GM23338 (cell line): ENCODE data around the gene ZNF429. TPM values are rescaled to one million over a fixed set of nuclear protein-coding genes. Genes with fewer than 3 reads are reported as not detected.

Experiments used
- ATAC-seq: fragments of 200-7000 bp; cut with Tn5 transposase; 3 replicates; pipeline ENCODE4 v1.9.1; 2020
- DNase-seq: peaks from one replicate; pipeline ENCODE4 v3.0.0-alpha.2; 2015; ENCODE audit warnings: low spot score
- H2AFZ ChIP-seq: fragments of 200-600 bp; sonication (generic); 2 replicates; pipeline ENCODE4 v1.8.0; 2016; ENCODE audit warnings: antibody characterized with exemption, mild to moderate bottlenecking, moderate library complexity
- H3F3A ChIP-seq: fragments of 200-600 bp; sonication (generic); replicated peaks from 2 replicates; pipeline ENCODE4 v1.8.0; 2017; ENCODE audit warnings: antibody characterized with exemption, mixed run types, low read depth
- H3K27ac ChIP-seq: fragments of 200-600 bp; sonication (generic); 2 replicates; pipeline ENCODE4 v1.6.1; 2016; ENCODE audit warnings: low read depth
- H3K27me3 ChIP-seq: fragments of 200-600 bp; sonication (generic); 2 replicates; pipeline ENCODE4 v1.8.0; 2016; ENCODE audit warnings: mild to moderate bottlenecking, mixed run types, moderate library complexity; ENCODE audit not compliant: insufficient read depth
- H3K36me3 ChIP-seq: fragments of 200-600 bp; sonication (generic); 2 replicates; pipeline ENCODE4 v1.8.0; 2016; ENCODE audit warnings: mild to moderate bottlenecking; ENCODE audit not compliant: insufficient read depth
- H3K4me1 ChIP-seq: fragments of 200-600 bp; sonication (generic); 2 replicates; pipeline ENCODE4 v1.8.0; 2016; ENCODE audit warnings: mild to moderate bottlenecking, moderate library complexity; ENCODE audit not compliant: insufficient read depth
- H3K4me2 ChIP-seq: fragments of 200-600 bp; sonication (generic); 2 replicates; pipeline ENCODE4 v1.7.1; 2017; ENCODE audit warnings: mixed run types
- H3K4me3 ChIP-seq: fragments of 200-600 bp; sonication (generic); 2 replicates; pipeline ENCODE4 v1.6.1; 2016; ENCODE audit warnings: mixed run types
- H3K79me2 ChIP-seq: fragments of 200-600 bp; sonication (generic); replicated peaks from 2 replicates; pipeline ENCODE4 v1.8.0; 2017; ENCODE audit warnings: mild to moderate bottlenecking; ENCODE audit not compliant: insufficient read depth
- H3K9me2 ChIP-seq: fragments of 200-600 bp; sonication (generic); 2 replicates; pipeline ENCODE4 v1.8.0; 2017; ENCODE audit not compliant: insufficient read depth
- H4K20me1 ChIP-seq: fragments of 200-600 bp; sonication (generic); replicated peaks from 2 replicates; pipeline ENCODE4 v1.8.0; 2017; ENCODE audit warnings: mild to moderate bottlenecking; ENCODE audit not compliant: insufficient read depth
- H3K27ac Mint-ChIP-seq: 2 replicates; pipeline ENCODE4 v1.8.0; 2020; ENCODE audit warnings: inconsistent platforms, mild to moderate bottlenecking, moderate library complexity, mixed read lengths
- H3K27me3 Mint-ChIP-seq: 3 replicates; pipeline ENCODE4 v1.8.0; 2022; ENCODE audit warnings: low read depth, mild to moderate bottlenecking, moderate library complexity, mixed read lengths, inconsistent platforms; ENCODE audit not compliant: insufficient read depth, poor library complexity
- H3K36me3 Mint-ChIP-seq: 3 replicates; pipeline ENCODE4 v1.8.0; 2021; ENCODE audit warnings: low read depth, mild to moderate bottlenecking, inconsistent platforms, moderate library complexity, mixed read lengths
- H3K4me1 Mint-ChIP-seq: 3 replicates; pipeline ENCODE4 v1.8.0; 2020; ENCODE audit warnings: mild to moderate bottlenecking, inconsistent platforms, mixed read lengths
- H3K4me3 Mint-ChIP-seq: 3 replicates; pipeline ENCODE4 v1.8.0; 2021; ENCODE audit warnings: moderate library complexity, mild to moderate bottlenecking, inconsistent platforms, mixed read lengths
- H3K9me3 Mint-ChIP-seq: 3 replicates; pipeline ENCODE4 v1.8.0; 2020; ENCODE audit warnings: moderate library complexity, mild to moderate bottlenecking, inconsistent platforms, mixed read lengths
- CREB1 ChIP-seq: fragments of 250-450 bp; sonication (Bioruptor Pico); IDR thresholded peaks from 2 replicates; pipeline ENCODE4 v1.5.0; 2020; ENCODE audit warnings: low read depth, mild to moderate bottlenecking, moderate library complexity
- EZH2phosphoT487 ChIP-seq: fragments of 200-600 bp; sonication (generic); IDR thresholded peaks from one replicate; pipeline ENCODE4 v1.8.1; 2018; ENCODE audit warnings: antibody characterized with exemption; ENCODE audit not compliant: unreplicated experiment
- JUNB ChIP-seq: IDR thresholded peaks from one replicate; pipeline ENCODE4 v1.6.1; 2016; ENCODE audit warnings: antibody characterized with exemption; ENCODE audit not compliant: unreplicated experiment
- NANOG ChIP-seq: IDR thresholded peaks from 2 replicates; pipeline ENCODE4 v1.6.1; 2016; ENCODE audit warnings: antibody characterized with exemption, borderline replicate concordance
- POLR2AphosphoS5 ChIP-seq: IDR thresholded peaks from 2 replicates; pipeline ENCODE4 v1.6.1; 2016; ENCODE audit warnings: antibody characterized with exemption, low read depth
- STAT1 ChIP-seq: IDR thresholded peaks from one replicate; pipeline ENCODE4 v1.6.1; 2016; ENCODE audit warnings: antibody characterized with exemption; ENCODE audit not compliant: unreplicated experiment
- ZNF114 ChIP-seq: fragments of 250-450 bp; sonication (Bioruptor Pico); IDR thresholded peaks from 2 replicates; pipeline ENCODE4 v1.5.0; 2020; ENCODE audit warnings: mild to moderate bottlenecking, moderate library complexity
- ZNF331 ChIP-seq: fragments of 250-450 bp; sonication (Bioruptor Pico); IDR thresholded peaks from 2 replicates; pipeline ENCODE4 v1.5.0; 2020; ENCODE audit warnings: low read depth, mild to moderate bottlenecking, moderate library complexity
- polyA plus RNA-seq: library from polyadenylated mRNA; unstranded; fragments of >200 nt; fragmentation: Nextera tagmentation; extraction: Ambion mirVana; gene quantifications from 2 replicates; pipeline ENCODE4 v1.2.1, GENCODE V29; 2016
- total RNA-seq: library from RNA; depleted of rRNA; stranded (reverse); fragments of >200 nt; shearing (Covaris generic); gene quantifications from 2 replicates; pipeline ENCODE4 v1.2.3, GENCODE V29; 2014
- TF ChIP-seq, protein P1 (sequence below): fragments of 250-450 bp; sonication (Bioruptor Pico); IDR thresholded peaks from 2 replicates; pipeline ENCODE4 v1.5.0; 2020; ENCODE audit warnings: mild to moderate bottlenecking, moderate library complexity
- TF ChIP-seq, protein P2 (sequence below): IDR thresholded peaks from 2 replicates; pipeline ENCODE4 v1.6.1; 2016; ENCODE audit warnings: antibody characterized with exemption
- TF ChIP-seq, protein P3 (sequence below), 2 experiments: fragments of 200-600 bp in 1 of 2; sonication (generic) in 1 of 2; conservative IDR thresholded peaks; 2 replicates each; pipeline versions ENCODE4 v1.5.1 to v1.6.1; 2016 to 2017; ENCODE audit warnings: antibody characterized with exemption in 2 of 2, low read depth in 2 of 2, mild to moderate bottlenecking in 2 of 2, moderate library complexity in 1 of 2

The ZNF429 gene
- total and polyA plus RNA-seq, 2 experiments from 2014 or later, result 13.4 to 18.9 TPM

DNA sequence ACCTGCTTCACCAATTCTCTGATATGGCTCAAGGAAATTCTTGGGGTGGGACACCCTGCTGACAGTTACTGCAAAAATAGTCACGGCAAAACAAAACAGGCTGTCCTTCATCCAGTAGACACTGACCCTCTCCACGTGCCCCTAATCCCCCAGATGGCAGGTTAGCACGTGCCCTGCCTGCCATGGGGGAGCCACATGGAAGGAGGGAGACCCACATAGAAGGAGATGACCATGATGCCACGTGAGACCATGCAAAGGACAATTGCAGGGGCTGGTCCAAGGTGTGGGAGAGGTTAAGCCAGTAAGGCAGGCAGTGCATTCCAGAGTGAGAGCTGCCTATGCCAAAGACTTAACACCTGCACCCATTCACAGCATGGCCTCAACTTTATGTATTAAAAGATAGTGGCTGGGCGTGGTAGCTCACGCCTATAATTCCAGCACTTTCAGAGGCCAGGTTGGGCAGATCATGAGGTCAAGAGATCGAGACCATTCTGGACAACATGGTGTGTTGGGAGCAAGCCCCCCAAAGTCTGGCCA is 82.7 kb downstream of the ZNF429 start:
- Histone ChIP-seq H3K79me2 (no peaks in the 10 kb centered on the region), H3K4me1 (no peaks in the 10 kb centered on the region), H4K20me1 (no peaks in the 10 kb centered on the region), H2AFZ (no peak overlapping the region), H3K27me3 (peaks cover 38% of the 10 kb centered on the region), H3F3A (no peaks in the 10 kb centered on the region), H3K4me2 (no peak overlapping the region; the same call in 1 of the 2 replicates), H3K9me2 (no peaks in the 10 kb centered on the region), H3K27ac (no peak overlapping the region), H3K36me3 (no peaks in the 10 kb centered on the region), H3K4me3 (no peak overlapping the region)
- H3K27ac Mint-ChIP-seq, result no peak overlapping the region
- TF ChIP-seq, protein P1, sequence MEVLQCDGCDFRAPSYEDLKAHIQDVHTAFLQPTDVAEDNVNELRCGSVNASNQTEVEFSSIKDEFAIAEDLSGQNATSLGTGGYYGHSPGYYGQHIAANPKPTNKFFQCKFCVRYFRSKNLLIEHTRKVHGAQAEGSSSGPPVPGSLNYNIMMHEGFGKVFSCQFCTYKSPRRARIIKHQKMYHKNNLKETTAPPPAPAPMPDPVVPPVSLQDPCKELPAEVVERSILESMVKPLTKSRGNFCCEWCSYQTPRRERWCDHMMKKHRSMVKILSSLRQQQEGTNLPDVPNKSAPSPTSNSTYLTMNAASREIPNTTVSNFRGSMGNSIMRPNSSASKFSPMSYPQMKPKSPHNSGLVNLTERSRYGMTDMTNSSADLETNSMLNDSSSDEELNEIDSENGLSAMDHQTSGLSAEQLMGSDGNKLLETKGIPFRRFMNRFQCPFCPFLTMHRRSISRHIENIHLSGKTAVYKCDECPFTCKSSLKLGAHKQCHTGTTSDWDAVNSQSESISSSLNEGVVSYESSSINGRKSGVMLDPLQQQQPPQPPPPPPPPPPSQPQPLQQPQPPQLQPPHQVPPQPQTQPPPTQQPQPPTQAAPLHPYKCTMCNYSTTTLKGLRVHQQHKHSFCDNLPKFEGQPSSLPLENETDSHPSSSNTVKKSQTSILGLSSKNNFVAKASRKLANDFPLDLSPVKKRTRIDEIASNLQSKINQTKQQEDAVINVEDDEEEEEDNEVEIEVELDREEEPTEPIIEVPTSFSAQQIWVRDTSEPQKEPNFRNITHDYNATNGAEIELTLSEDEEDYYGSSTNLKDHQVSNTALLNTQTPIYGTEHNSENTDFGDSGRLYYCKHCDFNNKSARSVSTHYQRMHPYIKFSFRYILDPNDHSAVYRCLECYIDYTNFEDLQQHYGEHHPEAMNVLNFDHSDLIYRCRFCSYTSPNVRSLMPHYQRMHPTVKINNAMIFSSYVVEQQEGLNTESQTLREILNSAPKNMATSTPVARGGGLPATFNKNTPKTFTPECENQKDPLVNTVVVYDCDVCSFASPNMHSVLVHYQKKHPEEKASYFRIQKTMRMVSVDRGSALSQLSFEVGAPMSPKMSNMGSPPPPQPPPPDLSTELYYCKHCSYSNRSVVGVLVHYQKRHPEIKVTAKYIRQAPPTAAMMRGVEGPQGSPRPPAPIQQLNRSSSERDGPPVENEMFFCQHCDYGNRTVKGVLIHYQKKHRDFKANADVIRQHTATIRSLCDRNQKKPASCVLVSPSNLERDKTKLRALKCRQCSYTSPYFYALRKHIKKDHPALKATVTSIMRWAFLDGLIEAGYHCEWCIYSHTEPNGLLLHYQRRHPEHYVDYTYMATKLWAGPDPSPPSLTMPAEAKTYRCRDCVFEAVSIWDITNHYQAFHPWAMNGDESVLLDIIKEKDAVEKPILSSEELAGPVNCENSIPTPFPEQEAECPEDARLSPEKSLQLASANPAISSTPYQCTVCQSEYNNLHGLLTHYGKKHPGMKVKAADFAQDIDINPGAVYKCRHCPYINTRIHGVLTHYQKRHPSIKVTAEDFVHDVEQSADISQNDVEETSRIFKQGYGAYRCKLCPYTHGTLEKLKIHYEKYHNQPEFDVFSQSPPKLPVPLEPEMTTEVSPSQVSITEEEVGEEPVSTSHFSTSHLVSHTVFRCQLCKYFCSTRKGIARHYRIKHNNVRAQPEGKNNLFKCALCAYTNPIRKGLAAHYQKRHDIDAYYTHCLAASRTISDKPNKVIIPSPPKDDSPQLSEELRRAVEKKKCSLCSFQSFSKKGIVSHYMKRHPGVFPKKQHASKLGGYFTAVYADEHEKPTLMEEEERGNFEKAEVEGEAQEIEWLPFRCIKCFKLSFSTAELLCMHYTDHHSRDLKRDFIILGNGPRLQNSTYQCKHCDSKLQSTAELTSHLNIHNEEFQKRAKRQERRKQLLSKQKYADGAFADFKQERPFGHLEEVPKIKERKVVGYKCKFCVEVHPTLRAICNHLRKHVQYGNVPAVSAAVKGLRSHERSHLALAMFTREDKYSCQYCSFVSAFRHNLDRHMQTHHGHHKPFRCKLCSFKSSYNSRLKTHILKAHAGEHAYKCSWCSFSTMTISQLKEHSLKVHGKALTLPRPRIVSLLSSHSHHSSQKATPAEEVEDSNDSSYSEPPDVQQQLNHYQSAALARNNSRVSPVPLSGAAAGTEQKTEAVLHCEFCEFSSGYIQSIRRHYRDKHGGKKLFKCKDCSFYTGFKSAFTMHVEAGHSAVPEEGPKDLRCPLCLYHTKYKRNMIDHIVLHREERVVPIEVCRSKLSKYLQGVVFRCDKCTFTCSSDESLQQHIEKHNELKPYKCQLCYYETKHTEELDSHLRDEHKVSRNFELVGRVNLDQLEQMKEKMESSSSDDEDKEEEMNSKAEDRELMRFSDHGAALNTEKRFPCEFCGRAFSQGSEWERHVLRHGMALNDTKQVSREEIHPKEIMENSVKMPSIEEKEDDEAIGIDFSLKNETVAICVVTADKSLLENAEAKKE (CRISPR knock-in tag), result no peak
- TF ChIP-seq STAT1 (no peak), EZH2phosphoT487 (no peak), JUNB (no peak), NANOG (no peak), CREB1 (CRISPR knock-in tag) (no peak), POLR2AphosphoS5 (no peak), ZNF114 (no peak), ZNF331 (CRISPR knock-in tag) (no peak)
- TF ChIP-seq, protein P2, sequence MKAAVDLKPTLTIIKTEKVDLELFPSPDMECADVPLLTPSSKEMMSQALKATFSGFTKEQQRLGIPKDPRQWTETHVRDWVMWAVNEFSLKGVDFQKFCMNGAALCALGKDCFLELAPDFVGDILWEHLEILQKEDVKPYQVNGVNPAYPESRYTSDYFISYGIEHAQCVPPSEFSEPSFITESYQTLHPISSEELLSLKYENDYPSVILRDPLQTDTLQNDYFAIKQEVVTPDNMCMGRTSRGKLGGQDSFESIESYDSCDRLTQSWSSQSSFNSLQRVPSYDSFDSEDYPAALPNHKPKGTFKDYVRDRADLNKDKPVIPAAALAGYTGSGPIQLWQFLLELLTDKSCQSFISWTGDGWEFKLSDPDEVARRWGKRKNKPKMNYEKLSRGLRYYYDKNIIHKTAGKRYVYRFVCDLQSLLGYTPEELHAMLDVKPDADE, result no peak
- TF ChIP-seq, protein P3, sequence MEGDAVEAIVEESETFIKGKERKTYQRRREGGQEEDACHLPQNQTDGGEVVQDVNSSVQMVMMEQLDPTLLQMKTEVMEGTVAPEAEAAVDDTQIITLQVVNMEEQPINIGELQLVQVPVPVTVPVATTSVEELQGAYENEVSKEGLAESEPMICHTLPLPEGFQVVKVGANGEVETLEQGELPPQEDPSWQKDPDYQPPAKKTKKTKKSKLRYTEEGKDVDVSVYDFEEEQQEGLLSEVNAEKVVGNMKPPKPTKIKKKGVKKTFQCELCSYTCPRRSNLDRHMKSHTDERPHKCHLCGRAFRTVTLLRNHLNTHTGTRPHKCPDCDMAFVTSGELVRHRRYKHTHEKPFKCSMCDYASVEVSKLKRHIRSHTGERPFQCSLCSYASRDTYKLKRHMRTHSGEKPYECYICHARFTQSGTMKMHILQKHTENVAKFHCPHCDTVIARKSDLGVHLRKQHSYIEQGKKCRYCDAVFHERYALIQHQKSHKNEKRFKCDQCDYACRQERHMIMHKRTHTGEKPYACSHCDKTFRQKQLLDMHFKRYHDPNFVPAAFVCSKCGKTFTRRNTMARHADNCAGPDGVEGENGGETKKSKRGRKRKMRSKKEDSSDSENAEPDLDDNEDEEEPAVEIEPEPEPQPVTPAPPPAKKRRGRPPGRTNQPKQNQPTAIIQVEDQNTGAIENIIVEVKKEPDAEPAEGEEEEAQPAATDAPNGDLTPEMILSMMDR (conservative IDR thresholded peaks at IDR 0.05; ENCODE audit: low read depth in 2 of 2), result no peak
- H3K4me1 Mint-ChIP-seq, result peaks cover 12% of the 10 kb centered on the region; the same call in 2 of the 3 replicates
- H3K4me3 Mint-ChIP-seq, result no peak overlapping the region
- ATAC-seq (no peak), DNase-seq (no peak)
- H3K9me3 Mint-ChIP-seq, result peaks cover 4% of the 10 kb centered on the region; the same call in 1 of the 3 replicates
- H3K27me3 Mint-ChIP-seq, result peaks cover 22% of the 10 kb centered on the region
- no peaks in the 10 kb centered on the region; the same call in 2 of the 3 replicates for H3K36me3 Mint-ChIP-seq
